ENCODE results near the gene YWHAH.

GRCh38 chr22:31977141-31977841, 33.0 kb downstream of the YWHAH start:
- TF ChIP-seq ZNF350 (tag by site-specific recombination; IDR thresholded peaks at IDR 0.05), result no peak
- TF ChIP-seq ZNF529 (tag by site-specific recombination; IDR thresholded peaks at IDR 0.05; ENCODE audit: insufficient replicate concordance), result no peak
- peak; percentile 93 for TF ChIP-seq CTCF (tag by site-specific recombination; IDR thresholded peaks at IDR 0.05)
- no peak for TF ChIP-seq ZNF433 (tag by site-specific recombination; IDR thresholded peaks at IDR 0.05; ENCODE audit: low read depth)

All from HEK293 (cell line).